RWPE1 (cell line): Measurements from ENCODE around the gene WEE1.

ENCODE experiments used
- CTCF ChIA-PET: fragments of 350-600 bp; sonication (Branson Sonifier 250); formaldehyde crosslinking; extraction: SDS; loops from one replicate; lab custom pipeline; 2021; lab: Yijun Ruan, JAX
- POLR2A ChIA-PET: fragments of 400-600 bp; formaldehyde crosslinking; extraction: SDS; loops from one replicate; lab custom pipeline; 2020; ENCODE audit warnings: antibody characterized with exemption; ENCODE audit not compliant: low non-redundant PET; lab: Yijun Ruan, JAX
- DNase-seq: peaks from one replicate; pipeline ENCODE4 v3.0.0; 2012; ENCODE audit warnings: low spot score
- H3K27ac ChIP-seq: fragments of 450-650 bp; 2 replicates; pipeline ENCODE4 v1.5.1; 2017
- CTCF ChIP-seq: fragments of 450-650 bp; conservative IDR thresholded peaks from 2 replicates; pipeline ENCODE4 v1.5.1; 2017; ENCODE audit warnings: low read depth, mild to moderate bottlenecking

WEE1 gene

DNA sequence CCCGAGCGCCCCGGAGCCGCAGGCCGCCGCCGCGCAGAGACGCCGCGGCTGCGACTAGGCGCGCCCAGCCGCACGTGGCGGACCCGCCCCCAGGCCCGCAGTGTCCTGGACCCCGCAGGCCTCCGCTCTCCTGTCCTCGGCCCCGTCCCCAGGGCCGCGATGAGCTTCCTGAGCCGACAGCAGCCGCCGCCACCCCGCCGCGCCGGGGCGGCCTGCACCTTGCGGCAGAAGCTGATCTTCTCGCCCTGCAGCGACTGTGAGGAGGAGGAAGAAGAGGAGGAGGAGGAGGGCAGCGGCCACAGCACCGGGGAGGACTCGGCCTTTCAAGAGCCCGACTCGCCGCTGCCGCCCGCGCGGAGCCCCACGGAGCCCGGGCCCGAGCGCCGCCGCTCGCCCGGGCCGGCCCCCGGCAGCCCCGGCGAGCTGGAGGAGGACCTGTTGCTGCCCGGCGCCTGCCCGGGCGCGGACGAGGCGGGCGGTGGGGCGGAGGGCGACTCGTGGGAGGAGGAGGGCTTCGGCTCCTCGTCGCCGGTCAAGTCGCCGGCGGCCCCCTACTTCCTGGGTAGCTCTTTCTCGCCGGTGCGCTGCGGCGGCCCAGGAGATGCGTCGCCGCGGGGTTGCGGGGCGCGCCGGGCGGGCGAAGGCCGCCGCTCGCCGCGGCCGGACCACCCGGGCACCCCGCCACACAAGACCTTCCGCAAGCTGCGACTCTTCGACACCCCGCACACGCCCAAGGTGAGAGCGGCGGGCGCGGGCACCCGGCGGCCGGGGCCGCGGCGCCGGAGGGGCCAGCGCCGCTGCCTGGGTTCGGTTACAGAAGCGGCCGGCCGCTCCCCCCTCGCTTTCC lies 528 bp downstream of the WEE1 start:
- ChIA-PET CTCF (interaction anchor here (1.6 kb wide), 1 partner anchor 39 kb away, joined by 5 read pairs; no protein-coding TSS in a partner anchor), POLR2A (interaction anchor here (0.9 to 1.3 kb wide), 4 partner anchors 45 to 731 kb away, joined by 3 to 5 read pairs (median 4); partner anchors contain the start of genes ADM and ZNF143)
- peak overlapping the region; percentile 97 for H3K27ac ChIP-seq
- TF ChIP-seq CTCF, result no peak
- DNase-seq, result no peak

- no peak for TF ChIP-seq CTCF
- DNase-seq, result no peak
- CTCF ChIA-PET, result interaction anchor here (0.6 to 2.6 kb wide), 3 partner anchors 40 to 735 kb away, joined by 4 to 11 read pairs (median 5); no protein-coding TSS in a partner anchor
- H3K27ac ChIP-seq, result peak overlapping the region; percentile 97
- POLR2A ChIA-PET, result interaction anchor here (0.6 kb wide), 1 partner anchor 39 kb away, joined by 3 read pairs; no protein-coding TSS in a partner anchor
Observed at GRCh38 chr11:9574622-9575259, 1.3 kb downstream of the WEE1 start.

DNA sequence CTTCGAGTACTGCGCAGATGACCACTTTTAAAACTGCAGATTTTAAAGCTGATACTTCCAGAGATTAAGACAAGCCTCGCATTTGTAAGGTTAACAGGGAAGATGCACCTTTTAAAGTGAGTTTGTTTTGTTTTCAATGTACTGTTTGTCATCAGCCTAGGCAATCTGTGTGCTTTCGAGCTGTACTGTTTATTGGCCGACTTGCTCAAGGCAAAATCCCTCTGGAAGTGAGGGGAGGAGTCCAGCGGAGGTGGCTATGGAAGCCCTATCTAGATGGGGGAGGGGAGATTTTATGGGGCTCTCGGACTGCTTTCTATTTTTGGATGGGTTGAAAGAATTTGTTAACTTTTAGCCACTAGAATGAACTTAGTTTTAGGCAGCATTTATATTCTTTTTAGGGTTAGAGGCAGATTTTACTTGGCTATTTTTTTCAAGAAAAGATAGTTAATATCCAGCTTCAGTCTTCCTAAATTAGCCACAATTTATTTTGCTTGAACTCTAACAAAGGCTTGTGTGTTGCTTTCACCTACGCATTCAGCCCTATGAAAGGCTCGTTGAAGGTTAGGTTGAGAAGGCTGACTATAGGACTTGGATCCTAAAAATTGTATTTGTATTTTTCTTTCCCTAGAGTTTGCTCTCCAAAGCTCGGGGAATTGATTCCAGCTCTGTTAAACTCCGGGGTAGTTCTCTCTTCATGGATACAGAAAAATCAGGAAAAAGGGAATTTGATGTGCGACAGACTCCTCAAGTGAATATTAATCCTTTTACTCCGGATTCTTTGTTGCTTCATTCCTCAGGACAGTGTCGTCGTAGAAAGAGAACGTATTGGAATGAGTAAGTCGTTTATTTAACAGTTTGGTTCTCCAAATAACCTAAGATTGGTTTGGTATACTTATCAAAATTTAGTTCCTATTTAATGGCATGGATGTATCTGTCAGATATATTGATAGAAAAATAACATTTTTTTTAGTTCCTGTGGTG lies 2.1 kb downstream of the WEE1 start:
- DNase-seq, result peak; percentile 62
- ChIA-PET CTCF (interaction anchor here (0.6 to 2.6 kb wide), 6 partner anchors 26 to 734 kb away, joined by 3 to 11 read pairs (median 4); no protein-coding TSS in a partner anchor), POLR2A (interaction anchor here (0.6 kb wide), 1 partner anchor 38 kb away, joined by 3 read pairs; no protein-coding TSS in a partner anchor)
- H3K27ac ChIP-seq, result peak overlapping the region; percentile 97
- no peak for TF ChIP-seq CTCF

DNA sequence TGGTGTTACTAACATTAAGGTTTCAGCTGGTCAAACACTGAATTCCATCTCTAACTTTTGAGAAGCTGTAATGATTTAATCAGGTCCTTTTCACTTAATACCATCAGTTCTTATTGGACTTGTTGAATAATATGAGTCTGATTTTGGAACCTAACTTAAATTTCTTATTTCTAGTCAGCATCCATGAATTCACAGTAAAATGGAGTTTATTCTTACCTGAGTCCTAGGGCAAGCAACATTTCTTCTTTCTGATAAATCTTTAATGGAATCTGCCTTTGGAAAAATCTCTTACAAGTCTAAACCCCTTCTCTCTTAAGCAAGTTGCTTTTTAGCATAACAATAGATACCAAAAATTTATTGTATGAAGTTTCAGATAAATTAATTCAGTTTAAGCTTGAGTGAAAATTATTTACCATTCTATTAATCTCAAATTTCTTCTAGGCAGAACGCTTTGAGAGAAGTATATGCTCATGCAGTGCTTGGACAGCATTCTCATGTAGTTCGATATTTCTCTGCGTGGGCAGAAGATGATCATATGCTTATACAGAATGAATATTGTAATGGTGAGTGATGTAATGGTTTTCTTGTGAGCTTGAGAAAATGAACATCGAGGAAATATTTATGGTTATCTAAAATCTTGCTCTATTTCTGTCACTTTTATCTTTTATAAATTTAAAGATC lies 3.4 kb downstream of the WEE1 start:
- ChIA-PET POLR2A (no interaction called here), CTCF (interaction anchor here (1.0 to 2.6 kb wide), 4 partner anchors 24 to 70 kb away, joined by 3 to 11 read pairs (median 4); no protein-coding TSS in a partner anchor)
- no peak for TF ChIP-seq CTCF
- no peak for DNase-seq
- no peak overlapping the region for H3K27ac ChIP-seq

DNA sequence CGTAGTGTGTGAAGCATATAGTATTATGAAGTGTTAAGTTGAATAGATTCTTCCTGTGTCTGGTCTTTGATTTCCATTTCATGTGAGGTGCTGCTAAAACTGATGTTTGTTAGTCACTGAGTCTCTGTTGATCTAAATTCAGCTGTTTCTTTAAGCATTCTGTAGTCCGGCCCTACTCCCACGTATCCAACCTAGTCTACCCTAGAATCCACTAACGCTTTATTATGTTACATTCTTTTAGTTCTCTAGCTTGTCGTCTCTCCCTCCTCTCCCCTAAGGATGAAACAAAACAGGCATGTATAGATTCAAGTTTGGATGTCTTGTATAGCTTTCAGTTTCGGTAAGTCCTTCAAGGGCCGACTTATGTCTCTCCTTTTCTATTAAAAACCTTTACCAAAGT lies 4.1 kb downstream of the WEE1 start:
- CTCF ChIA-PET, result interaction anchor here (1.7 to 2.6 kb wide), 2 partner anchors 24 to 43 kb away, joined by 3 to 11 read pairs; no protein-coding TSS in a partner anchor
- POLR2A ChIA-PET, result no interaction called here
- H3K27ac ChIP-seq, result no peak overlapping the region
- DNase-seq, result no peak
- no peak for TF ChIP-seq CTCF
